ENCODE measurements around the gene ZNF774. TPM values are rescaled to one million over a fixed set of nuclear protein-coding genes. Genes with fewer than 3 reads are reported as not detected.
"Not testable (repeated sequence)": the region's sequence is repeated elsewhere in the genome, so short reads cannot be mapped to it uniquely, and the experiment has no call there.

The ZNF774 gene
- total RNA-seq (1 to 10 TPM in 1 of 2 experiments, under 1 TPM in 1; 0.42 to 1.5 TPM), polyA plus RNA-seq (under 1 TPM in 2 of 3 donors, not detected in 1; 0.13 to 0.89 TPM), total RNA-seq (0.22 to 1.3 (median 0.56) reads per million in 6 experiments)

- H3K9me3 Mint-ChIP-seq: no peaks in the 10 kb centered on the region
- POLR2A ChIA-PET: interaction anchor here (0.5 to 1.5 kb wide), 6 partner anchors 11 to 580 kb away, joined by 3 to 5 read pairs (median 4); partner anchors contain the start of genes HDDC3 and IQGAP1
- ATAC-seq (peak; percentile 97 to 99), DNase-seq (peak; percentile 77 to 98 (median 90))
- peak within 1 kb of the TSS; percentile 83 to 92 (median 90) for H3K4me3 Mint-ChIP-seq
- peaks cover 4 to 8% (median 6%) of the 10 kb centered on the region in 4 donors for H3K4me1 Mint-ChIP-seq
- H3K36me3 Mint-ChIP-seq: no peaks in the 10 kb centered on the region
- H3K27ac Mint-ChIP-seq: peak within 1 kb of the TSS in 8 of 10 donors; percentile 10 to 79 (median 51)
- H3K27me3 Mint-ChIP-seq: no peaks in the 10 kb centered on the region
Observed at GRCh38 chr15:90352107-90352893, at the start of gene ZNF774. Gene ZNF774 (plus strand): TSS chr15:90352284. CDS start chr15:90354661, 2,377 bp downstream.

- H3K36me3 Mint-ChIP-seq, DNase-seq, ATAC-seq, H3K27ac Mint-ChIP-seq, H3K4me3 Mint-ChIP-seq, H3K27me3 Mint-ChIP-seq, H3K9me3 Mint-ChIP-seq: not testable (repeated sequence)
- POLR2A ChIA-PET: interaction anchor here (1.0 kb wide), 1 partner anchor 74 kb away, joined by 3 read pairs; no protein-coding TSS in a partner anchor
- H3K4me1 Mint-ChIP-seq: peaks cover 6 to 28% (median 21%) of the 10 kb centered on the region in 4 donors
Observed at GRCh38 chr15:90305355-90305754, 46.7 kb upstream of the ZNF774 start.

DNA sequence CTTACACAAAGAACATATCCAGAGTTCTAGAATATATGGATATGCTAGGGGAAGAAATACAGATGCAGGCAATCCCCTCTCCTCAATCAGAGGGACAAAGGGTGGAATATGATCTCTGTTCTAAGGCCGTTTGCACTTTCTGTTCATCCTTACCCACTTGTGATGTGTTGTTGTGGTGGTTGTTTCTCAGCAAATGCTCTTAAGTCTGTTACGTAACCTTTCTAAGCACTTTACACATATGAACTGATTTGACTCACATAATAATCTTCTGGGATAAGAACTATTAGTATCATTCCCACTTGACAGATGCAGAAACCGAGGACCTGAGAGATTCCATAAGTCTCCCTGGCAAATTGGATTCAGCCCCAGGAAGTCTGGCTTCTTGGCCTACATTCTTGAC is 46.2 kb upstream of the ZNF774 start:
- H3K27me3 Mint-ChIP-seq: no peaks in the 10 kb centered on the region
- H3K4me1 Mint-ChIP-seq: peaks cover 6 to 28% (median 19%) of the 10 kb centered on the region in 4 donors
- POLR2A ChIA-PET: no interaction called here
- no peaks in the 10 kb centered on the region for H3K36me3 Mint-ChIP-seq
- peak overlapping the region in 8 of 10 donors; percentile 23 to 94 (median 78) for H3K27ac Mint-ChIP-seq
- H3K4me3 Mint-ChIP-seq: peak overlapping the region in 4 of 10 donors; percentile 36 to 69 (median 48)
- DNase-seq (no peak), ATAC-seq (no peak)
- H3K9me3 Mint-ChIP-seq: no peaks in the 10 kb centered on the region

DNA sequence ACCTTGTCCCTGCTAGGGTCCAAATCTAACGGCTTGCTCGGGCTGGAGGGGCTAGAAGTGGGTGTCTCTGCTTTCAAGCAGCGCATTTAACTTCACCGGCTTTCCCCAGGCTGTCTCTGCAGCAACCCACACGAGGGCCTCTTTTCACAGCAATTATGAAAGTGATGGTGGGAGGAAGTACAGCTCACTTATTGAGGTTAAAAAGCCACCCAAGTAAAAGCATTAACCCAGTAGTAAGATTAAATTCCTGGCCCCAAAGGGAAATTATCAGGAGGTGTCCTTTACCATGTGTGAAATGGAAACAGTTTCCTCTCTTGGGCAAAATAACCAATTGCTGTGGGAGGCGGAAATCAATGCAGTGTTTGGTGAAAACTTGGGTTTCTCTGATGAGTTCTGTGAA is 45.5 kb upstream of the ZNF774 start:
- POLR2A ChIA-PET: interaction anchor here (0.6 kb wide), 1 partner anchor 40 kb away, joined by 4 read pairs; no protein-coding TSS in a partner anchor
- Mint-ChIP-seq H3K4me1 (peaks cover 3 to 24% (median 14%) of the 10 kb centered on the region in 4 donors), H3K27ac (peak overlapping the region in 9 of 10 donors; percentile 22 to 94 (median 73)), H3K9me3 (no peaks in the 10 kb centered on the region), H3K4me3 (peak overlapping the region in 8 of 10 donors; percentile 6 to 69 (median 40)), H3K27me3 (no peaks in the 10 kb centered on the region), H3K36me3 (no peaks in the 10 kb centered on the region)
- ATAC-seq (peak; percentile 44 to 56), DNase-seq (peak in 1 of 10 donors; percentile 16)

- ATAC-seq (no peak), DNase-seq (no peak)
- POLR2A ChIA-PET: no interaction called here
- H3K4me1 Mint-ChIP-seq: peaks cover 3 to 24% (median 14%) of the 10 kb centered on the region in 4 donors
- H3K9me3 Mint-ChIP-seq: no peaks in the 10 kb centered on the region
- no peaks in the 10 kb centered on the region for H3K36me3 Mint-ChIP-seq
- H3K27me3 Mint-ChIP-seq: no peaks in the 10 kb centered on the region
- H3K4me3 Mint-ChIP-seq: no peak overlapping the region
- H3K27ac Mint-ChIP-seq: peak overlapping the region in 1 of 10 donors; percentile 40
Observed at GRCh38 chr15:90307661-90308060, 44.4 kb upstream of the ZNF774 start.

DNA sequence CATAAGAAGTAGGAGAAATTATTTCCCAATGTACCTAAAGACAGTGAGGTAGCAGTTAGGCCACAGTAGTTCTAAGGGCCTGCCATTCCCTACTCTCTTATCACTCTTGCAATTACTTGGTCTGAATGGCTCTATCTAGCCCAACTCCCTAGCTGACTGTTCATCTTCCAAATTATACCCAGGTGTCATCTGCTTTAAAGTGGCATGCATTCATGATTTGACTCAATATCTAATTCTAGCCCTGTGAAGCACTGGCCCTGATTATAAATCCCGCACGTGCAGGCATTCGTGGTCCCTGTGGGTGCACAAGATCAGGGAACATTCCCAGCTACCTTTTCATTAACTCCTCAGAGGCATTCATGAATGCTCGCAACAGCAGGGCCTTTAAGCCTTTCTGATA is 43.1 kb upstream of the ZNF774 start:
- DNase-seq (no peak), ATAC-seq (no peak)
- Mint-ChIP-seq H3K4me3 (no peak overlapping the region), H3K27ac (no peak overlapping the region), H3K36me3 (no peaks in the 10 kb centered on the region), H3K4me1 (peaks cover 3 to 24% (median 14%) of the 10 kb centered on the region in 4 donors), H3K9me3 (no peaks in the 10 kb centered on the region), H3K27me3 (peaks cover 0 to 1% (median 0%) of the 10 kb centered on the region in 5 donors)
- POLR2A ChIA-PET: no interaction called here

GRCh38 chr15:90315278-90315982 is 36.7 kb upstream of the ZNF774 start:
- POLR2A ChIA-PET: interaction anchor here (0.6 kb wide), 2 partner anchors 35 to 166 kb away, joined by 3 to 5 read pairs; no protein-coding TSS in a partner anchor
- peaks cover 4 to 8% (median 6%) of the 10 kb centered on the region in 4 donors for H3K4me1 Mint-ChIP-seq
- peak overlapping the region in 1 of 10 donors; percentile 76 for H3K27ac Mint-ChIP-seq
- no peak overlapping the region for H3K4me3 Mint-ChIP-seq
- H3K36me3 Mint-ChIP-seq: no peaks in the 10 kb centered on the region
- H3K9me3 Mint-ChIP-seq: no peaks in the 10 kb centered on the region
- H3K27me3 Mint-ChIP-seq: peaks cover 0 to 1% (median 0%) of the 10 kb centered on the region in 5 donors
- no peak for DNase-seq
- no peak for ATAC-seq

DNA sequence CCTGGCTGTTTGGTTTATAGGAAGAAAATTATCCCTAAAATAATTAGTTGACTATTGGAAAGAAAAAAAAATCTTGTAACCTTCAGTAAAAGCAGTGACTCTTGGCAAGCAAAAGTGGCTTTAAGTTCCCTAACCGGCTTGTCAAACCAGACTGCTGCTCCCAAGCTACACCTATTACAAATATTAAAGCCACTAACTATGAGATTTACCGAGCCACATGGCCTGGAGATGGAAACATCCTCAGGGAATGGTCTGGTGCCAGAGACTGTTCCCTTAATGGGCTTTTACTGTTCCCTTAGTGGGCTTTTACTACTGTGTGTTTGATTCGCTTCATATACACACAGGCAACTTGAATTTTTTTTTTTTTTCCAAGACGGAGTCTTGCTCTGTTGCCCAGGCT is 35.9 kb upstream of the ZNF774 start:
- no peak for ATAC-seq
- Mint-ChIP-seq H3K4me1 (peaks cover 4 to 11% (median 6%) of the 10 kb centered on the region in 4 donors), H3K9me3 (no peaks in the 10 kb centered on the region), H3K4me3 (no peak overlapping the region), H3K27me3 (peaks cover 0 to 1% (median 0%) of the 10 kb centered on the region in 5 donors), H3K36me3 (no peaks in the 10 kb centered on the region), H3K27ac (peak overlapping the region in 1 of 10 donors; percentile 76)
- POLR2A ChIA-PET: interaction anchor here (0.6 kb wide), 1 partner anchor 55 kb away, joined by 5 read pairs; no protein-coding TSS in a partner anchor
- no peak for DNase-seq

DNA sequence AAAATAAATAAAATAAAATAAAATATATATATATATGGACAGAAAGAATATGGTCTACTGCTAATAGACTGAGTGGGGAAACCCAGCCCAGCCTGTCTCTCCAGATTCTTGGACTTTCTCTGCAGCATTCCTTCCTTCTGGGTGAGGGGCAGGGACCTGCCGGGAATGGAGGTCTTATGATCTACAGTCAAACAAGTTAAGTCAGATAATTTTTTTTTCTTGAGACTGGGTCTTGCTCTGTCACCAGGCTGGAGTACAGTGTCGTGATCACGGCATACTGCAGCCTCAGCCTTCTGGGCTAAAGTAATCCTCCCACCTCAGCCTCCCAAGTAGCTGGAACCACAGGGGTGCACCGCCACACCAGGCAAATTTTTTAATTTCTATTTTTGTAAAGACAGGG is 33.5 kb upstream of the ZNF774 start:
- POLR2A ChIA-PET: interaction anchor here (0.7 kb wide), 1 partner anchor 55 kb away, joined by 3 read pairs; no protein-coding TSS in a partner anchor
- Mint-ChIP-seq H3K4me1 (peaks cover 4 to 11% (median 6%) of the 10 kb centered on the region in 4 donors), H3K4me3 (no peak overlapping the region), H3K9me3 (no peaks in the 10 kb centered on the region), H3K27ac (no peak overlapping the region), H3K27me3 (peaks cover 0 to 1% (median 0%) of the 10 kb centered on the region in 5 donors), H3K36me3 (no peaks in the 10 kb centered on the region)
- DNase-seq: no peak
- no peak for ATAC-seq

GRCh38 chr15:90320062-90320884 is 31.8 kb upstream of the ZNF774 start:
- Mint-ChIP-seq H3K27ac (peak overlapping the region in 2 of 10 donors; percentile 2 to 8), H3K4me3 (peak overlapping the region in 6 of 10 donors; percentile 11 to 64 (median 42)), H3K4me1 (peaks cover 4 to 11% (median 6%) of the 10 kb centered on the region in 4 donors), H3K36me3 (no peaks in the 10 kb centered on the region), H3K27me3 (no peaks in the 10 kb centered on the region), H3K9me3 (no peaks in the 10 kb centered on the region)
- POLR2A ChIA-PET: interaction anchor here (0.6 to 1.1 kb wide), 4 partner anchors 9 to 228 kb away, joined by 3 read pairs; no protein-coding TSS in a partner anchor
- ATAC-seq (peak; percentile 95 to 100), DNase-seq (peak; percentile 43 to 81 (median 65))

DNA sequence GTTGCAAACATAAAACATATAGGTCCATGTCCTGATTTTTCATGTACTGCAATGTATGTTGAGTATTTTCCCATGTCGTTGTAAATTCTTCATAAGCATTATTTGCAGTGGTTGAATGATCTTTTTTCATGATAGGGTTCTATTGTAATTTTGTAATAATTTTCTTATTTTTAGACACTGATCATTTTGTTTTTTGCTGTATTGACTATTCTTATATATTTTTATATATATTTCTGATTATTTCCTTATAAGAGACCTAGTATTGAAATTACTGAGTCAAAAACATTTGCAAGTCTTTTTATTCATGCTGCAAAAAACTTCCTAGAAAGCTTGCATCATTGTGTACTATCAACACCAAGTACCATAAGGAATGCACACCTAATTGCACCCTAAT is 31.2 kb upstream of the ZNF774 start:
- POLR2A ChIA-PET: interaction anchor here (1.1 kb wide), 2 partner anchors 8 to 188 kb away, joined by 3 read pairs; no protein-coding TSS in a partner anchor
- peaks cover 4 to 11% (median 7%) of the 10 kb centered on the region in 4 donors for H3K4me1 Mint-ChIP-seq
- no peaks in the 10 kb centered on the region for H3K9me3 Mint-ChIP-seq
- H3K4me3 Mint-ChIP-seq: no peak overlapping the region
- peaks cover 0 to 4% (median 0%) of the 10 kb centered on the region in 5 donors for H3K27me3 Mint-ChIP-seq
- no peak for DNase-seq
- no peak for ATAC-seq
- no peaks in the 10 kb centered on the region for H3K36me3 Mint-ChIP-seq
- no peak overlapping the region for H3K27ac Mint-ChIP-seq

All from naive thymus-derived CD8-positive, alpha-beta T cell (primary cell).